DOHH2 (cell line): ENCODE results near the gene DPP10.

Experiments
- H3F3A ChIP-seq: fragments of 200-600 bp; sonication (generic), shearing (Covaris generic); 2 replicates; pipeline ENCODE4 v1.6.0; 2016; ENCODE audit warnings: antibody characterized with exemption, mild to moderate bottlenecking; ENCODE audit not compliant: control insufficient read depth, insufficient read depth
- H3K27ac ChIP-seq: fragments of 200-600 bp; sonication (generic); 2 replicates; pipeline ENCODE4 v1.5.1; 2014; ENCODE audit warnings: low read depth, mild to moderate bottlenecking, low read length, moderate library complexity
- H3K27me3 ChIP-seq: fragments of 200-600 bp; sonication (generic); 2 replicates; pipeline ENCODE4 v1.6.1; 2014; ENCODE audit warnings: mild to moderate bottlenecking, low read length, mixed read lengths; ENCODE audit not compliant: control insufficient read depth
- H3K36me3 ChIP-seq: fragments of 200-600 bp; sonication (generic); 2 replicates; pipeline ENCODE4 v1.6.1; 2014; ENCODE audit warnings: mild to moderate bottlenecking, low read length, moderate library complexity, mixed read lengths; ENCODE audit not compliant: control insufficient read depth
- H3K4me1 ChIP-seq: fragments of 200-600 bp; sonication (generic); 2 replicates; pipeline ENCODE4 v1.6.1; 2014; ENCODE audit warnings: mild to moderate bottlenecking, low read length, mixed read lengths; ENCODE audit not compliant: control insufficient read depth
- H3K4me2 ChIP-seq: fragments of 200-600 bp; sonication (generic); 2 replicates; pipeline ENCODE4 v1.6.0; 2014; ENCODE audit warnings: mild to moderate bottlenecking, low read length, moderate library complexity
- H3K4me3 ChIP-seq: fragments of 200-600 bp; sonication (generic); 2 replicates; pipeline ENCODE4 v1.5.1; 2014; ENCODE audit warnings: mild to moderate bottlenecking, low read length, mixed read lengths
- H3K79me2 ChIP-seq: fragments of 200-600 bp; sonication (generic); 2 replicates; pipeline ENCODE4 v1.6.1; 2014; ENCODE audit warnings: mild to moderate bottlenecking, low read length, mixed read lengths; ENCODE audit not compliant: control insufficient read depth
- H3K9me2 ChIP-seq: fragments of 200-600 bp; sonication (generic); replicated peaks from 2 replicates; pipeline ENCODE4 v1.6.1; 2014; ENCODE audit warnings: mild to moderate bottlenecking, low read length, mixed read lengths; ENCODE audit not compliant: control insufficient read depth
- H3K9me3 ChIP-seq: fragments of 200-600 bp; sonication (generic); 2 replicates; pipeline ENCODE4 v1.6.1; 2014; ENCODE audit warnings: antibody characterized with exemption, low read length, mixed read lengths; ENCODE audit not compliant: control insufficient read depth, insufficient read depth
- H4K20me1 ChIP-seq: fragments of 200-600 bp; sonication (generic); 2 replicates; pipeline ENCODE4 v1.6.0; 2014; ENCODE audit warnings: low read depth, mild to moderate bottlenecking, antibody characterized with exemption, low read length, moderate library complexity; ENCODE audit not compliant: control insufficient read depth, insufficient read depth
- EZH2phosphoT487 ChIP-seq: fragments of 200-600 bp; sonication (generic); IDR thresholded peaks from 2 replicates; pipeline ENCODE4 v1.6.1; 2017; ENCODE audit warnings: borderline replicate concordance, mild to moderate bottlenecking, antibody characterized with exemption, low read length, moderate library complexity, mixed read lengths
- TF ChIP-seq, protein P1 (sequence below): fragments of 200-600 bp; sonication (generic); IDR thresholded peaks from one replicate; pipeline ENCODE4 v1.5.1; 2014; ENCODE audit warnings: antibody characterized with exemption, mild to moderate bottlenecking, low read depth, low read length; ENCODE audit not compliant: poor library complexity, severe bottlenecking

DPP10 gene

DNA sequence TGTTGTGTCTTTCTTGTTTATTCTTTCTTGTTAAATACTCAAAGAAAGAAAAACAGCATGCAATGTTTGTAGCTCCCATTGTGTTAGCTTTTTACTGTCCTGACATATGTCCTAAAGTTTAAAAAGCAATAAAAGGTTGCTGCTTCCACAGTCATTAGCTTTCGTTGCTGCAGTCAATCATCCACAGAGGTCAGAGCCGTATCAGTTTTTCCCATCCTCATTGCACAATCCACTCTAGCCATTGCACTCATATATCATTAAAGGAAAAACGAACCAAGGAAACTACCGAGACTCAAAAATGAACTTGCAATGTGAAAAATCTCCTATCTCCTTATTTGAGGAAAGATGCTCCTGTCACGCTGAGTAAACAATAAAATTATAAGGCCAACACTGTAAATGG lies 954.1 kb downstream of the DPP10 start:
- Histone ChIP-seq H3K27ac (no peak overlapping the region), H3K27me3 (no peaks in the 10 kb centered on the region), H3K4me1 (no peaks in the 10 kb centered on the region), H3K79me2 (no peaks in the 10 kb centered on the region), H3F3A (no peaks in the 10 kb centered on the region), H3K4me2 (no peak overlapping the region), H4K20me1 (no peaks in the 10 kb centered on the region), H3K9me3 (no peaks in the 10 kb centered on the region), H3K9me2 (no peaks in the 10 kb centered on the region; the same call in 1 of the 2 replicates), H3K36me3 (no peaks in the 10 kb centered on the region), H3K4me3 (no peak overlapping the region)
- TF ChIP-seq, protein P1, sequence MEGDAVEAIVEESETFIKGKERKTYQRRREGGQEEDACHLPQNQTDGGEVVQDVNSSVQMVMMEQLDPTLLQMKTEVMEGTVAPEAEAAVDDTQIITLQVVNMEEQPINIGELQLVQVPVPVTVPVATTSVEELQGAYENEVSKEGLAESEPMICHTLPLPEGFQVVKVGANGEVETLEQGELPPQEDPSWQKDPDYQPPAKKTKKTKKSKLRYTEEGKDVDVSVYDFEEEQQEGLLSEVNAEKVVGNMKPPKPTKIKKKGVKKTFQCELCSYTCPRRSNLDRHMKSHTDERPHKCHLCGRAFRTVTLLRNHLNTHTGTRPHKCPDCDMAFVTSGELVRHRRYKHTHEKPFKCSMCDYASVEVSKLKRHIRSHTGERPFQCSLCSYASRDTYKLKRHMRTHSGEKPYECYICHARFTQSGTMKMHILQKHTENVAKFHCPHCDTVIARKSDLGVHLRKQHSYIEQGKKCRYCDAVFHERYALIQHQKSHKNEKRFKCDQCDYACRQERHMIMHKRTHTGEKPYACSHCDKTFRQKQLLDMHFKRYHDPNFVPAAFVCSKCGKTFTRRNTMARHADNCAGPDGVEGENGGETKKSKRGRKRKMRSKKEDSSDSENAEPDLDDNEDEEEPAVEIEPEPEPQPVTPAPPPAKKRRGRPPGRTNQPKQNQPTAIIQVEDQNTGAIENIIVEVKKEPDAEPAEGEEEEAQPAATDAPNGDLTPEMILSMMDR: no peak
- TF ChIP-seq EZH2phosphoT487: no peak

DNA sequence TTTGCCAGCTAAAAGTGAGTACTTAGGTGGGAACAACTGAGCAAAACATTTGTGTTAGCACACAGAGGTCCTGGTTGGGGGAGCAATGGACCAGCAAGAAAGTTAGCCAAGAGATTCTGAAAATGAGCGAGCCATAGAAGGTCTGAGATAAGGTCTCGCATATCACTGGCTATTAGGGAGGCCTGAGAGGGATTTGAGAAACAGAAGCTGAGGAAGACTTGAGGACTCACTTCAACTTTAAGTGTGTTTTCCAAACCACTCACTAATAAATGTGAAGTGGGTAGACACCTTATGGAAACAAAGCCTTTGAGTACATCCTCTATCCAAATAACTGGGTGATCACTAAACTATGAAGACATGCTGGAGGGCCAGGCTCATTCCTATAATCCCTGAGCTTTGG lies 958.5 kb downstream of the DPP10 start:
- Histone ChIP-seq H3K36me3 (no peaks in the 10 kb centered on the region), H3K4me1 (no peaks in the 10 kb centered on the region), H3K4me2 (no peak overlapping the region), H4K20me1 (no peaks in the 10 kb centered on the region), H3K9me2 (no peaks in the 10 kb centered on the region), H3K9me3 (no peaks in the 10 kb centered on the region), H3K4me3 (no peak overlapping the region), H3F3A (no peaks in the 10 kb centered on the region), H3K27me3 (no peaks in the 10 kb centered on the region), H3K27ac (no peak overlapping the region), H3K79me2 (no peaks in the 10 kb centered on the region)
- TF ChIP-seq, protein P1: no peak
- TF ChIP-seq EZH2phosphoT487: no peak

DNA sequence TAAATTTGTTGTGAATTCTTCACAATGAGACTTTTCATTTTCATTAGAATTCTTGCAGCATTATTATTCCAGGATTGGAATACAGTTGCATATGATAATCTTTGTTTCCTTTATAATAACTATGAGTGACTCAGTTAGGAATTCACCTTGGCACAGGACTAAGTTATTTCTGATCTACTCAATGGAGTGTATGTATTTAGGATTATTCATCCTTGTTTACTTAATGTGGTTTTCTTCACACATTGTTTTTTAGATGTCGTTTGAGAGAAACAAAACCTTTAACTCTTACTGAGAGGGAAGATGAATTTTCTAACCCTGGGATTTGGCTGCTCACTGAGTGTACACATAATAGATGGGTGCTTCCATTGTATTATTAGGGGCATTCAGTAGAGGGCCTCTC lies 970.1 kb downstream of the DPP10 start:
- no peak overlapping the region for H3K27ac ChIP-seq
- no peak overlapping the region for H3K4me3 ChIP-seq
- H3K4me1 ChIP-seq: no peaks in the 10 kb centered on the region
- TF ChIP-seq EZH2phosphoT487: no peak
- TF ChIP-seq, protein P1: no peak
- H3K79me2 ChIP-seq: no peaks in the 10 kb centered on the region
- H3K36me3 ChIP-seq: no peaks in the 10 kb centered on the region
- H3K4me2 ChIP-seq: no peak overlapping the region
- no peaks in the 10 kb centered on the region for H3K9me3 ChIP-seq
- no peaks in the 10 kb centered on the region for H3K9me2 ChIP-seq
- H3K27me3 ChIP-seq: no peaks in the 10 kb centered on the region
- H3F3A ChIP-seq: no peaks in the 10 kb centered on the region
- H4K20me1 ChIP-seq: no peaks in the 10 kb centered on the region

DNA sequence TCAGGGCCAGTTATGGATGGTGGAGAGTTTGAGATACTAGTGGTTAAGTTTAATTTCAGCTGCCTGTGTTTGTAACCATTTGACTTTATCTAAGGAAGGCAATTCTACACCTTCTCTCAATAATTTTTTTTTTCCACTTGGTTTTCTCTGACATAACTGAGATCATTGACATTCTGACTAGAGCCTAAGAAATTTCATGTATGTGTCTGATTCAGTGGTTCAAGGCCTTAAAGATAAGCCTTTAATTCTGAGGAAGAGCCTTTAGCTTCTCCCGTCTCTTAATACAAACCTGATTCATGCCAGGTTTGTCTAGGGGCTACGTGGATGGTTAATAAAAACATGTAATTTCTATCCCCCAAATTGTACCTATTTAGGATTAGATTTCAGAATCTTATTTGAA lies 971.4 kb downstream of the DPP10 start:
- no peak for TF ChIP-seq EZH2phosphoT487
- TF ChIP-seq, protein P1: no peak
- Histone ChIP-seq H3K27me3 (no peaks in the 10 kb centered on the region), H4K20me1 (no peaks in the 10 kb centered on the region), H3K36me3 (no peaks in the 10 kb centered on the region), H3K9me3 (no peaks in the 10 kb centered on the region), H3K4me3 (no peak overlapping the region), H3F3A (no peaks in the 10 kb centered on the region), H3K4me1 (no peaks in the 10 kb centered on the region), H3K27ac (no peak overlapping the region), H3K9me2 (no peaks in the 10 kb centered on the region), H3K4me2 (no peak overlapping the region), H3K79me2 (no peaks in the 10 kb centered on the region)
